KG1 (cell line): Measurements from ENCODE around the gene DLL3.

ENCODE experiments used
- DNase-seq: peaks from one replicate; lab custom pipeline; 2025; lab: John Stamatoyannopoulos, UW

The DLL3 gene

GRCh38 chr19:39517432-39517831, 18.7 kb downstream of the DLL3 start:
- DNase-seq = no peak

GRCh38 chr19:39518458-39518857, 19.7 kb downstream of the DLL3 start:
- no peak for DNase-seq

GRCh38 chr19:39518975-39519374, 20.2 kb downstream of the DLL3 start:
- no peak for DNase-seq

GRCh38 chr19:39520541-39521484, 22.1 kb downstream of the DLL3 start:
- DNase-seq = no peak

- DNase-seq = no peak
These were observed 25.7 kb downstream of the DLL3 start for GRCh38 chr19:39524495-39524894.

- no peak for DNase-seq
These were observed 26.5 kb downstream of the DLL3 start for GRCh38 chr19:39525205-39525604.

GRCh38 chr19:39531834-39532232, 33.1 kb downstream of the DLL3 start:
- DNase-seq = no peak

- peak; percentile 88 for DNase-seq
These were observed 33.7 kb downstream of the DLL3 start, which contains the start of gene EID2B for GRCh38 chr19:39532233-39533002. Gene EID2B, minus strand, starts transcription at chr19:39532852. Its CDS starts 50 bp downstream, at chr19:39532802.

- DNase-seq = no peak
These were observed 34.3 kb downstream of the DLL3 start for GRCh38 chr19:39533003-39533512.

GRCh38 chr19:39533791-39534190, 35.0 kb downstream of the DLL3 start:
- DNase-seq = no peak

- DNase-seq = no peak
These were observed 40.4 kb downstream of the DLL3 start for GRCh38 chr19:39539165-39539517.

GRCh38 chr19:39539518-39540332, 41.0 kb downstream of the DLL3 start, which contains the start of gene EID2:
Gene EID2, minus strand, starts transcription at chr19:39540161. Its CDS starts 82 bp downstream, at chr19:39540079.
- peak; percentile 61 for DNase-seq

- no peak for DNase-seq
These were observed 41.6 kb downstream of the DLL3 start for GRCh38 chr19:39540333-39540673.

GRCh38 chr19:39542206-39542605, 43.5 kb downstream of the DLL3 start:
- no peak for DNase-seq

GRCh38 chr19:39543477-39543857, 44.7 kb downstream of the DLL3 start:
- no peak for DNase-seq

- DNase-seq = no peak
These were observed 45.6 kb downstream of the DLL3 start for GRCh38 chr19:39544226-39544903.

- DNase-seq = no peak
These were observed 46.2 kb downstream of the DLL3 start for GRCh38 chr19:39544911-39545310.

GRCh38 chr19:39546599-39546998, 47.9 kb downstream of the DLL3 start:
- DNase-seq = no peak

- no peak for DNase-seq
These were observed 51.5 kb downstream of the DLL3 start for GRCh38 chr19:39550197-39550596.

GRCh38 chr19:39553082-39553652, 54.4 kb downstream of the DLL3 start:
- no peak for DNase-seq

- DNase-seq = no peak
These were observed 56.1 kb downstream of the DLL3 start for GRCh38 chr19:39554701-39555311.
